C4-2B (cell line): ENCODE measurements around the gene USP48.

Experiments used
- H3K27ac ChIP-seq: fragments of 450-650 bp; 2 replicates; pipeline ENCODE4 v1.5.1; 2017
- ZFX ChIP-seq: fragments of 450-650 bp; IDR thresholded peaks from 2 replicates; pipeline ENCODE4 v1.6.1; 2017
- TF ChIP-seq, protein P1 (sequence below): fragments of 450-650 bp; conservative IDR thresholded peaks from 2 replicates; pipeline ENCODE4 v1.5.1; 2017; ENCODE audit warnings: mild to moderate bottlenecking

Gene USP48

DNA sequence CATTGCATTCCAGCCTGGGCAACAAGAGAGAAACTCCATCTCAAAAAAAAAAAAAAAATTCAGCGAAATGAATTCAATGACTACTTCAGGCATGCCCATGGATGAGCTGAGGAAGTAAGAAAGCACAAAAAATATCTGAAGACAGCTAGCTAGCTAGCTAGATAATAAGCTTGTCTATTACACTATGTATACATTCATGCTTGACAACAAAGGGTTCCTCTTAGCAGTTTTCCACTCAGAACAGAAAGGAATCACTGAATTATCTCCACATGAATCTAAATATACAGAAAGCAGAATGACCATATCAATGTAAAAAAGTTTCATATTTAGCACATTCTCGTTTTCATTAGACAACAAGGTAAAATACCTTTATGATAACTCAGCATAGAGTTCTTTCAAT, 32.1 kb downstream of the USP48 start:
- no peak overlapping the region for H3K27ac ChIP-seq

DNA sequence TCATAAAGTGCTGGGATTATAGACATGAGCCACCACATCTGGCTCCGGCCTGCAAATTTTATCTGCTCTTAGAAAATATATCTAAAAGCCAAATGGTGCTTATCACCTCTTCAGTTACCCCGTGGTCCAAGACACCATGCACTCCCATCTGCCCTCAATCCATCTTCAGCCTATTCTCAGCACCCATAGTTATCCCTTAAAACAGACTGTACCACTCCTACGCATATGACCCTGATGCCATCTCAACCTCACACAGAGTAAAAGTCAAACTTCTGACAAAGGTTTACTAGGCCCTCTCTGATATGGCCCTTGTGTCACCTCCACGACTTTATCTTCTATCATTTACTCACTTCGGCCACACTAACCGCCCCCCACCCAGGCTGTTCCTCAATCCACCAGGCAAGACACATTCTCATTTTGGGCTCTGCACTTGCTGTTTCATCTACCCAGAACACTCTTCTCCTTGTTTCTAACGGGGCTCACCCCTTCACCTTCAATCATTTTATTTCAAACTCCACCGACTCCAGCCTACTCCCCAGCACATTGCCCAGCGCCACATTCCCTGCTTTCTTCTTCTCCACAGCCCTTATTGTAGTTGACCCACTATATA, 33.0 kb downstream of the USP48 start:
- TF ChIP-seq ZFX = no peak
- TF ChIP-seq, protein P1, sequence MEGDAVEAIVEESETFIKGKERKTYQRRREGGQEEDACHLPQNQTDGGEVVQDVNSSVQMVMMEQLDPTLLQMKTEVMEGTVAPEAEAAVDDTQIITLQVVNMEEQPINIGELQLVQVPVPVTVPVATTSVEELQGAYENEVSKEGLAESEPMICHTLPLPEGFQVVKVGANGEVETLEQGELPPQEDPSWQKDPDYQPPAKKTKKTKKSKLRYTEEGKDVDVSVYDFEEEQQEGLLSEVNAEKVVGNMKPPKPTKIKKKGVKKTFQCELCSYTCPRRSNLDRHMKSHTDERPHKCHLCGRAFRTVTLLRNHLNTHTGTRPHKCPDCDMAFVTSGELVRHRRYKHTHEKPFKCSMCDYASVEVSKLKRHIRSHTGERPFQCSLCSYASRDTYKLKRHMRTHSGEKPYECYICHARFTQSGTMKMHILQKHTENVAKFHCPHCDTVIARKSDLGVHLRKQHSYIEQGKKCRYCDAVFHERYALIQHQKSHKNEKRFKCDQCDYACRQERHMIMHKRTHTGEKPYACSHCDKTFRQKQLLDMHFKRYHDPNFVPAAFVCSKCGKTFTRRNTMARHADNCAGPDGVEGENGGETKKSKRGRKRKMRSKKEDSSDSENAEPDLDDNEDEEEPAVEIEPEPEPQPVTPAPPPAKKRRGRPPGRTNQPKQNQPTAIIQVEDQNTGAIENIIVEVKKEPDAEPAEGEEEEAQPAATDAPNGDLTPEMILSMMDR = no peak

More for the DNA sequence above, 32.1 kb downstream of the USP48 start:
- TF ChIP-seq ZFX = no peak
- TF ChIP-seq, protein P1 = no peak

DNA sequence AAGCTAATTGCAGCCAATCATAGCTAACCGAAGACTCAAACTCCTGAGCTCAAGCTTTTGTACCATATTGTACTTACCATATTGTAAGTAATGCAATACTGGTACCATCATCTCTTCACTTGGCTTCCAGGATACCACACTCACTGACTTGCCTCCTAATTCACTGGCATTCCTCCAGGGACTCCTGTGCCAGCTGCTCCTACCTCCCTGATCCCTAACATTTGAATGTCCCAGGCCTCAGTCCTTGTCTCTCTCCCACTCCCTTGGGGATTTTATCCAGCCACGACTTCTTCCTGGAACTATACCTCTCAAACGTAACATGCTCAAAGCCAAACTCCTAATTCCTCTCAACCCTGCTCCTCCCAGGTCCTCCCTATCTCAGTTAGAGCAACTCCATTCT, 33.8 kb downstream of the USP48 start:
- no peak overlapping the region for H3K27ac ChIP-seq
- TF ChIP-seq, protein P1 = no peak
- TF ChIP-seq ZFX = no peak

More for the DNA sequence above, 33.0 kb downstream of the USP48 start:
- H3K27ac ChIP-seq = no peak overlapping the region

DNA sequence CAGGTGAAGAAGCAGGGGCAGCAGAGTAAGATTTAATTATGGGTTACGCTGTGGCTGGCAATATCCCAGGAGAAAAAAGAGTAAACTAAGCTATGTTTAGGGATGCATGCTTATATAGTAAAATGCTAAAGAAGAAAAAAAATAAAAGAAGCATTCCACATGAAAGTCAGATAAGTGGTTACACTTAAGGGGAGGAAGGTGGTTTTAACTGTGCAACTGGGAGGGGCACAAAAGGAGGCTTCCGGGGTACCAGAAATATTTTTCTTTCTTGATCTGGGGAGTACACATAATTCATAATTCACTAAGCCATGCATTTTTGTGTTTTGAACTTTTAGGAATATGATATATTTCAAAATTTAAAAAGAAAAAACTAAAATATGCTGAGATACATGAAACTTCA, 39.5 kb downstream of the USP48 start:
- TF ChIP-seq, protein P1 = no peak
- TF ChIP-seq ZFX = no peak
- no peak overlapping the region for H3K27ac ChIP-seq

DNA sequence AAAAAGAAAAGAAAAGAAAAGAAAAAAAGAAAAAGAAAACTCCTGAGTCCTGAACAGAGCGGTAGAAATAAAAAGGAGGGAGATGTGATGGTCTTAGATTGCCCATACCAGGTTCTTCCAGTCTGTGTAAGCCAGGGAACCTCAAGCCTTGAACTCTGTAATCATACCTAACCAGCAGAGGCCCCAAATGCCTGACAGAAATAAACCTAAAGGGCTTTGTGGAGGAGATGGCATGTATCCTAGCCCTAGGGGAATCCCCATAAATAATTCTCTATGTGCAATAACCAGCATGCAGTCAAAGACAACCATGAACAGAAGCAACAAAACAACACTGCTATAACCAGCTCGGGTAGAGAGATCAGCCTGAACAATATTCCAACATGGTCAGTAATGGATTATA, 40.4 kb downstream of the USP48 start:
- H3K27ac ChIP-seq = no peak overlapping the region
- no peak for TF ChIP-seq ZFX
- TF ChIP-seq, protein P1 = no peak

DNA sequence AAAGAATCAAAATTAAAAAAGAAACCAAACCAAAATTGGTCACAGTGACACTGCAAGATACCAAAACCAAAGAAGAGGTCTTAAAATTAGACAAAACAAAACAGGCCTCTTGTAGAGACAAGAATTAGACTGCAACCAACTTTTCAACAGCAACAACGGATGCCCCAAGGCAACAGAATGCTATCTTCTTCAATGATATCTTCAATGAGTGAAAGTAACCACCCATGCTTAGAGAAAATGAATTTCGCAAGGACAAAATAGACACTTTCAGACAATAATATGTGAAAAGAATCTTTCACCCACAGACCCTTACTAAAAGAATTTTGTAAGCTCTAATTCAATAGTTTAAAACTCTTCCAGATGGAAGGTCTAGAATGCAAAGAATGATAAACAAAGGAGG, 41.7 kb downstream of the USP48 start:
- no peak for TF ChIP-seq ZFX
- TF ChIP-seq, protein P1 = no peak
- H3K27ac ChIP-seq = no peak overlapping the region

DNA sequence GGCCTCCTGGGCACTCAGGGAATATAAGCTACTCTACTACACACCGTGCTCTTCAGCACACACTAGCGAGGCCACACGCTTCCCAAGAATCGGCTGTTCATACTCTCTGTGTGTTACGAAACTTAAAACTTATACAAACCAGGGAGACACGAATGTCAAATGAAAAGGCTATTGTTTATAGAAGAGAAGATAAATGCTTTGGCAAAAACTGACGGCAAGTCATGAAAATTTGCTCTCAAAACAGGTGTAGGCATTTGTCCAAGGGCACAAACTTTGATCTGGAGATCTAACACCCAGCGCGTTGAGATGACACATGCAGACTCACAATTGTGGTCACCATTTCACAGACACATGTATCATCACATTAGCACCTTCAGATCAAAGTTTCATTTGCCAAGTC, 46.1 kb downstream of the USP48 start:
- TF ChIP-seq ZFX = no peak
- TF ChIP-seq, protein P1 = no peak
- no peak overlapping the region for H3K27ac ChIP-seq
